ENCODE results near the gene LHFPL3.

GRCh38 chr7:104497379-104497967, 169.1 kb downstream of the LHFPL3 start:
- no peak for TF ChIP-seq CTCF (IDR thresholded peaks at IDR 0.05)
- no peak for TF ChIP-seq EP300 (IDR thresholded peaks at IDR 0.05)
